ENCODE measurements around the gene STAB2. TPM values are rescaled to one million over a fixed set of nuclear protein-coding genes. Genes with fewer than 3 reads are reported as not detected.

The STAB2 gene
- total RNA-seq, 1 donor from 2014 or later, result not detected

DNA sequence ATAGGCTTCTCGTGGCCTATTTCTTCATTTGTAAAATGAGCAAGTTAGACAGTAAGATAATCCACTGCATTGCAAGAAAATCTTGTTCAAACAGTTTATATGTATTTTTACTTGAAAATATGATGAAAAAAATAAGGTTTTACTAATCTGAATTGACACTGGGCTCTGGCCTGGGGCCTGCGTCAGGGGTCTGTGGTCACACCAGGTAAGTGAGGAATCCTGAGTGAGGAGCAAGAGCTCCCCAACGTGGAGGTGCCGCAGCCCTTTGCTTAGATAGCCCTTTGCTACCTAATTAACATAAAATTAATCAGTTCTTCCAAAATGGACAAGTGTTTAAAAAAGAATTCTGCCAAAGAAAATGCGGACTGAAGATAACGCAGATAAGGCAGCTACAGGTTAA is 39.1 kb upstream of the STAB2 start:
- Histone ChIP-seq H3K36me3 (ENCODE audit: control insufficient read depth, insufficient read depth, low read length) (no peaks in the 10 kb centered on the region), H3K4me3 (ENCODE audit: low read depth, low read length) (no peak overlapping the region), H3K27me3 (ENCODE audit: control insufficient read depth, insufficient read depth, low read length) (no peaks in the 10 kb centered on the region)
- DNase-seq (ENCODE audit: low read depth), result no peak
- TF ChIP-seq, protein P1, sequence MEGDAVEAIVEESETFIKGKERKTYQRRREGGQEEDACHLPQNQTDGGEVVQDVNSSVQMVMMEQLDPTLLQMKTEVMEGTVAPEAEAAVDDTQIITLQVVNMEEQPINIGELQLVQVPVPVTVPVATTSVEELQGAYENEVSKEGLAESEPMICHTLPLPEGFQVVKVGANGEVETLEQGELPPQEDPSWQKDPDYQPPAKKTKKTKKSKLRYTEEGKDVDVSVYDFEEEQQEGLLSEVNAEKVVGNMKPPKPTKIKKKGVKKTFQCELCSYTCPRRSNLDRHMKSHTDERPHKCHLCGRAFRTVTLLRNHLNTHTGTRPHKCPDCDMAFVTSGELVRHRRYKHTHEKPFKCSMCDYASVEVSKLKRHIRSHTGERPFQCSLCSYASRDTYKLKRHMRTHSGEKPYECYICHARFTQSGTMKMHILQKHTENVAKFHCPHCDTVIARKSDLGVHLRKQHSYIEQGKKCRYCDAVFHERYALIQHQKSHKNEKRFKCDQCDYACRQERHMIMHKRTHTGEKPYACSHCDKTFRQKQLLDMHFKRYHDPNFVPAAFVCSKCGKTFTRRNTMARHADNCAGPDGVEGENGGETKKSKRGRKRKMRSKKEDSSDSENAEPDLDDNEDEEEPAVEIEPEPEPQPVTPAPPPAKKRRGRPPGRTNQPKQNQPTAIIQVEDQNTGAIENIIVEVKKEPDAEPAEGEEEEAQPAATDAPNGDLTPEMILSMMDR (IDR thresholded peaks at IDR 0.05; ENCODE audit: insufficient read depth, low read length, poor library complexity, severe bottlenecking), result no peak

DNA sequence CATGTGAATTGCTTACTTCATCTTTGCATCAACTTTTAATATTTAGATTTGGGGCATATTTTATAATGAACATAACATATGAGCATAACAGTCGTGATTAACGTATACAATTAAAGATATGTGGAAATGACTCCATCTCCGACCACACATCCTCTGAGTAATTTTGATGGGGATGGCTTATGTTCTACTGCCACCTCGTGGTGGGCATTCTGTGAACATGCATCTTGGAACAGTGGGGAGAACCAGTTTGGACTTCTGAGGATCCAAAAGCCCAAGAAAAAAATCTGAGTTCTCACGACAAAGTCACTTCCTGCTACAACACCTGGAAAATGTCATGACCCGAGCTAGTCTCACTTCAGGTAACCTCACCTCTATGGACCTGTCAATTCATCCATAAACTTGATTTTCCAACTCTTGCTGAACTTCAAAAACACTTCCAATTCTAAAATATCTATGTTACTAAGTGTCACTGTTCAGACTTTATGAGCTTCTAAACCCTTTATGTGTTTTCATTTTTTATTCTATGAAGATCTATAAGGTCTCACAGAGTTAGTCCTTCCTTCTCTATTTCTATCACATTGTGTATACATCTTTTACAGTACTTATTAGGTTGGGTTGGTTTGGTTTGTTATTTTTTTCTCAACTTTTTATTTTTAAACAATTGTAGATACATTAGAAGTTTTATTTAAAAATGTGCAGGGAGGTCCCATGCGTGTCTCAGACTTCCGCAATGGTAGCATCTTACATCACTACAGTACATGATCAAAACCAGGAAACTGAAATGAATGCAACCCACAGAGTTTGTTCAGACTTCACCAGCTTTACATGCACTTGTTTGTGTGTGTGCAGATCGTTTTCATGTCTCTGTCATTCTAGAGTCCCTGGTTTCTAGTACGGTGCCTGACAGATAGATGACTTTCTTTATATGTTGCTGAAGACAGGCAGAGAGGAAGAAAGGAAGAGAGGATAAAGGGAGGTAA is 38.2 kb upstream of the STAB2 start:
- TF ChIP-seq, protein P1 (IDR thresholded peaks at IDR 0.05; ENCODE audit: insufficient read depth, low read length, poor library complexity, severe bottlenecking), result peak; percentile 80
- no peaks in the 10 kb centered on the region for H3K27me3 ChIP-seq (ENCODE audit: control insufficient read depth, insufficient read depth, low read length)
- no peak for DNase-seq (ENCODE audit: low read depth)
- H3K4me3 ChIP-seq (ENCODE audit: low read depth, low read length), result no peak overlapping the region
- no peaks in the 10 kb centered on the region for H3K36me3 ChIP-seq (ENCODE audit: control insufficient read depth, insufficient read depth, low read length)

DNA sequence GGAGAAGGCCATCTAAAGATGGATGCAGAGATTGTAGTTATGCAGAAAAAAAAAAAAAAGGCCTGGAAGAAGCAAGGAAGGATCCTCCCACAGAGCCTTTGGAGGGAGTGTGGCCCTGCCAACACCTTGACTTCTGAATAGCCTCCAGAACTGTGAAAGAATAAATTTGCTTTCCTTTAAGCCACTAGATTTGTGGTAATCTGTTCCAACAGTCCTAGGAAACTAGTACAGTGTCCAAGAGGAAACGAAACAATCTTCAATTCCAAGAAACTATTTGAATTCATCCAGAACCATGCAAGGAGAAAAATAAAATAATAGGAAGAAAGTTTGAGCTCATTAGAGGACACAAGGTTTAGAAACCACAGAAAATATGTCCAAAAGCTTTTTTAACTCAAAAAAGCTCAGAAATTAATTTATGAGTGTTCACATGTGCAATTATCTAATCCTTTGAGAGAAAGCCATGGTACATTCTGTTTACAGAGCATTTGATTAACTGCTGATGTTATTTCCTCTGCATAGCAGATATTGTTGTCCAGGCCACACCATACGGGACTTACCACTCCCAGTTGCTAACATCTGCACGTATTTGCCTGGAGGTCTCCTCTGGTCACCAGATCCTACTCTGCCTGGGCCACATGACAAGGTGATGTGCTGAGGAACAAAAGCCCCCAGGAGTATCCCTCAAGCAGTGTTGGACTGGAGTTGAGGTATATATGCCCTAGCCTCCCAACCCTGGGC is 30.0 kb upstream of the STAB2 start:
- Histone ChIP-seq H3K27me3 (ENCODE audit: control insufficient read depth, insufficient read depth, low read length) (no peaks in the 10 kb centered on the region), H3K4me3 (ENCODE audit: low read depth, low read length) (no peak overlapping the region), H3K36me3 (ENCODE audit: control insufficient read depth, insufficient read depth, low read length) (no peaks in the 10 kb centered on the region)
- TF ChIP-seq, protein P1 (IDR thresholded peaks at IDR 0.05; ENCODE audit: insufficient read depth, low read length, poor library complexity, severe bottlenecking), result no peak
- no peak for DNase-seq (ENCODE audit: low read depth)

DNA sequence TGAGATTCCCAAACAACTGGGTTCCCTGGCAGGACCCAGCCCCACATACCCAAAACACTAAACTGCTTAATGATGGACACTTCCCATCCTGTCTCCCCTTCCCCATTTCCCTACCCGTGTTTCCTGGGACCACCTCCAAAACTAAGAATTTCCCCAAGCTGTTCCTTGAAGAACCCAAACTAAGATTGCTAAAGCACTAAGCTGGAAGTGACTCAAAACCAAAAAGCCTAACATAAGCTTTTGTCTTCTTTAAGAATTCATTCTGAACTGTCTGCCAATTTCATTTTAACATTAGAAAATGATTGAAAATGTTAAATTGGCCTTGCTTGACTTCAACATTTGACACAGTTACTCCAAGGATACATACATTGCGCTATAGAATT is 29.5 kb upstream of the STAB2 start:
- Histone ChIP-seq H3K4me3 (ENCODE audit: low read depth, low read length) (no peak overlapping the region), H3K36me3 (ENCODE audit: control insufficient read depth, insufficient read depth, low read length) (no peaks in the 10 kb centered on the region), H3K27me3 (ENCODE audit: control insufficient read depth, insufficient read depth, low read length) (no peaks in the 10 kb centered on the region)
- no peak for DNase-seq (ENCODE audit: low read depth)
- TF ChIP-seq, protein P1 (IDR thresholded peaks at IDR 0.05; ENCODE audit: insufficient read depth, low read length, poor library complexity, severe bottlenecking), result no peak

DNA sequence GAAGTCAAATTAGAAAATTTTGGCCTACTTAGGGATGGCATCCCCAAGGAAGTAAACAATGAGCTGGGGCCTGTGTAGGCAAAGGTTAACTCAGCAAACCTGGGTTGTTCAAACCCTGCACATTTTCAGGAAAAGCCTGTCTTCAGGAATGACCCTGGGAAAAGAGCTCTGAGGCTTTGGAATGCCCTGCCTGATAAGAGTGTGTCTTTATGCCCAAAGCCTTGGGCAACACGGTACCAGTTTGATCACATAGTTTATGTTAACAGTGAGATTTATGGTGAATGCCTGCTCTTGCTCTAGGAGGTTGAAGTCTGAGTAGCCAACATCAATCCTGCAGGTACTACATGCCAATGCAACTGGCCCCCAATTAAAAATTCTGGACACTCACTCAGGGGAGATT is 28.2 kb upstream of the STAB2 start:
- TF ChIP-seq, protein P1 (IDR thresholded peaks at IDR 0.05; ENCODE audit: insufficient read depth, low read length, poor library complexity, severe bottlenecking), result no peak
- no peak overlapping the region for H3K4me3 ChIP-seq (ENCODE audit: low read depth, low read length)
- no peaks in the 10 kb centered on the region for H3K36me3 ChIP-seq (ENCODE audit: control insufficient read depth, insufficient read depth, low read length)
- no peak for DNase-seq (ENCODE audit: low read depth)
- H3K27me3 ChIP-seq (ENCODE audit: control insufficient read depth, insufficient read depth, low read length), result no peaks in the 10 kb centered on the region
